ENCODE measurements around the gene OR56A4.

Gene OR56A4

DNA sequence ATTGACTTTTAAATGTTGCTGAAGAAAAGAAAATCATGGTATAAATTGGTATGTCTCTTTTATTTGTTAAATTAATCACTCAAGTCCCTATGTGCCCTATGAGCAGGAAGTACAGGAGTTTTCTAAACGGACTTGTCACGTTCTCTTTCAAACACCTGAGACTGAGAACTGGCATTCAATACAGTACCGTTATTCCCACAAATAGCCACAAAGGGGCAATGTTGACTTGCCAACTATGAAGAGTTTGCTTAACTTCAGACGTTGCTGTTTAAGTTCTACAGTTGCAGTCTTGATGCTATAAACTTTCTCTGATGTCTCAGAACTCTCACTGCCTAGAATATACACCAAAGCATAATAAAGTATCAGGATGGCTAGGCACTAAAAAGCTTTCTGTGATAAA is 16.2 kb upstream of the OR56A4 start:
- TF ChIP-seq L3MBTL2 (conservative IDR thresholded peaks at IDR 0.05), result no peak
- no peak for TF ChIP-seq NFRKB (IDR thresholded peaks at IDR 0.05)
- no peak for TF ChIP-seq FOXA1 (IDR thresholded peaks at IDR 0.05)
- TF ChIP-seq, protein P1, sequence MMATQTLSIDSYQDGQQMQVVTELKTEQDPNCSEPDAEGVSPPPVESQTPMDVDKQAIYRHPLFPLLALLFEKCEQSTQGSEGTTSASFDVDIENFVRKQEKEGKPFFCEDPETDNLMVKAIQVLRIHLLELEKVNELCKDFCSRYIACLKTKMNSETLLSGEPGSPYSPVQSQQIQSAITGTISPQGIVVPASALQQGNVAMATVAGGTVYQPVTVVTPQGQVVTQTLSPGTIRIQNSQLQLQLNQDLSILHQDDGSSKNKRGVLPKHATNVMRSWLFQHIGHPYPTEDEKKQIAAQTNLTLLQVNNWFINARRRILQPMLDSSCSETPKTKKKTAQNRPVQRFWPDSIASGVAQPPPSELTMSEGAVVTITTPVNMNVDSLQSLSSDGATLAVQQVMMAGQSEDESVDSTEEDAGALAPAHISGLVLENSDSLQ (IDR thresholded peaks at IDR 0.05), result no peak
- TF ChIP-seq LEF1 (IDR thresholded peaks at IDR 0.05; ENCODE audit: borderline replicate concordance), result no peak
- TF ChIP-seq BHLHE40 (IDR thresholded peaks at IDR 0.05; ENCODE audit: borderline replicate concordance), result no peak
- TF ChIP-seq ZNF384 (IDR thresholded peaks at IDR 0.05), result no peak
- no peak for TF ChIP-seq ARNT (IDR thresholded peaks at IDR 0.05)
- TF ChIP-seq FOXK2 (IDR thresholded peaks at IDR 0.05), result no peak
- no peak for TF ChIP-seq HDGF (IDR thresholded peaks at IDR 0.05; ENCODE audit: borderline replicate concordance)
- DNase-seq (ENCODE audit: extremely low spot score), result peak; percentile 23
- ChIA-PET POLR2A (no interaction called here), CTCF (interaction anchor here (0.6 to 2.2 kb wide), 4 partner anchors 169 to 351 kb away, joined by 3 to 15 read pairs (median 4); no protein-coding TSS in a partner anchor)

GRCh38 chr11:6013042-6013441 is 6.3 kb upstream of the OR56A4 start:
- CTCF ChIA-PET, result no interaction called here

DNA sequence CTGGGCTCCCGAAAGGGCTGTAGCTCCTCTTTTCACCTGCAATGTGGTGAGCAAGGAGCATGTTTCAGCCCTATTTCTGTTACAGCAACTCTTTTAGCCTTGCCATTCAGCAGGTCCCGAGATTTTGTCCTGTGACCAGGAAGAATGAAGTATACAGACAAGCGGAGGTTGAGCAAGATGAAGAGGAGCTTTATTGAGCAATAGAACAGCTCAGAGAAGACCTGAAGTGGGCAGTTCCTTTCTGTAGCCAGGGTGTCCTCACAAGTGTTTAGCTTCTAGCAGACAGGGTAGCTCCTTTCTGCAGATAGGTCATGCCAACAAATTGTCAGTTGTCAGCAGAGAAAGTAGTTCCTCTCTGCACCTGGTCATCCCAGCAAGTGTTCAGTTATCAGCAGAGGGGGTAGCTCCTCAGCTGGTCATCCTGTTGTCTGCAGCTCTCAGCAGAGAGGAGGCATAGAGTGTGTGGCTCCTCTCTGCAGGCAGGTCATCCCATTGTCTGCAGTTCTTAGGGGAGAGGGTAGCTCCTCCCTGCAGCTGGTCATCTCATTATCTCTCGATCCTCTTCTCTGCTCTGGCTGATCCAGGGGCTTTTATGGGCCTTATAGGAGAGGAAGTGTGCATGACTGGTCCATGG is 5.4 kb upstream of the OR56A4 start:
- CTCF ChIA-PET, result interaction anchor here (1.2 kb wide), 1 partner anchor 351 kb away, joined by 3 read pairs; no protein-coding TSS in a partner anchor
- POLR2A ChIA-PET, result no interaction called here
- no peak for DNase-seq (ENCODE audit: extremely low spot score)
- TF ChIP-seq SUZ12 (IDR thresholded peaks at IDR 0.05), result no peak
- no peak for TF ChIP-seq CTBP1 (IDR thresholded peaks at IDR 0.05; ENCODE audit: borderline replicate concordance)
- TF ChIP-seq FOXM1 (IDR thresholded peaks at IDR 0.05; ENCODE audit: borderline replicate concordance), result no peak
- no peak for TF ChIP-seq ELF4 (IDR thresholded peaks at IDR 0.05)
- no peak for TF ChIP-seq TARDBP (IDR thresholded peaks at IDR 0.05)
- TF ChIP-seq BHLHE40 (IDR thresholded peaks at IDR 0.05; ENCODE audit: borderline replicate concordance), result no peak
- no peak for TF ChIP-seq NFRKB (IDR thresholded peaks at IDR 0.05)
- TF ChIP-seq ZNF384 (IDR thresholded peaks at IDR 0.05), result no peak
- TF ChIP-seq FOXK2 (IDR thresholded peaks at IDR 0.05), result no peak
- no peak for TF ChIP-seq LEF1 (IDR thresholded peaks at IDR 0.05; ENCODE audit: borderline replicate concordance)

More at GRCh38 chr11:6013042-6013441, 6.3 kb upstream of the OR56A4 start:
- TF ChIP-seq SP1 (IDR thresholded peaks at IDR 0.05) (no peak), HDGF (IDR thresholded peaks at IDR 0.05; ENCODE audit: borderline replicate concordance) (no peak), BHLHE40 (IDR thresholded peaks at IDR 0.05; ENCODE audit: borderline replicate concordance) (no peak), L3MBTL2 (conservative IDR thresholded peaks at IDR 0.05) (no peak), SUZ12 (IDR thresholded peaks at IDR 0.05) (no peak), ZNF384 (IDR thresholded peaks at IDR 0.05) (no peak)
- POLR2A ChIA-PET, result no interaction called here
- DNase-seq (ENCODE audit: extremely low spot score), result no peak

DNA sequence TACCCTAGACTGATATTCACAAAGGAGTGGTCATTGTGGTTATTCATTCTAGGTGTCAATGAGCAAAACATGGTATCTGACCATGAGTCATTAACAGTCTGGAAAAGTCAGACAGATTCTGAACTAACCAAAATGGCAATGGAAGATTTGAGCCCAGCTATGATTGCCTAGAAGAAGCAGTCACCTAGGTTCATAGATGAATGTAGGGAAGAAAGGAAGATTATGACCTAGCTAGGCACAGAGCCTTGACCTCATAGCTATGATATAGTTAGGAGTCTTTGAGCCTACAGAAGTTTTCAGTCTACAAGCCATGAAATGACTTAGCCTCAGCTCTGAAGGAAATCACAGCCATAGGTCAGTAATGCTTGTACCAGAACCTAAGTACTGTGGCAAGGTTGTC is 351 bp downstream of the OR56A4 start:
- CTCF ChIA-PET, result interaction anchor here (0.7 kb wide), 1 partner anchor 14 kb away, joined by 5 read pairs; no protein-coding TSS in a partner anchor
- TF ChIP-seq LEF1 (IDR thresholded peaks at IDR 0.05; ENCODE audit: borderline replicate concordance) (no peak), BHLHE40 (IDR thresholded peaks at IDR 0.05; ENCODE audit: borderline replicate concordance) (no peak), HDGF (IDR thresholded peaks at IDR 0.05; ENCODE audit: borderline replicate concordance) (no peak), NFRKB (IDR thresholded peaks at IDR 0.05) (no peak), SP1 (IDR thresholded peaks at IDR 0.05) (no peak), ELF4 (IDR thresholded peaks at IDR 0.05) (no peak), CTBP1 (IDR thresholded peaks at IDR 0.05; ENCODE audit: borderline replicate concordance) (no peak)
- no peak for DNase-seq (ENCODE audit: extremely low spot score)
- POLR2A ChIA-PET, result no interaction called here

DNA sequence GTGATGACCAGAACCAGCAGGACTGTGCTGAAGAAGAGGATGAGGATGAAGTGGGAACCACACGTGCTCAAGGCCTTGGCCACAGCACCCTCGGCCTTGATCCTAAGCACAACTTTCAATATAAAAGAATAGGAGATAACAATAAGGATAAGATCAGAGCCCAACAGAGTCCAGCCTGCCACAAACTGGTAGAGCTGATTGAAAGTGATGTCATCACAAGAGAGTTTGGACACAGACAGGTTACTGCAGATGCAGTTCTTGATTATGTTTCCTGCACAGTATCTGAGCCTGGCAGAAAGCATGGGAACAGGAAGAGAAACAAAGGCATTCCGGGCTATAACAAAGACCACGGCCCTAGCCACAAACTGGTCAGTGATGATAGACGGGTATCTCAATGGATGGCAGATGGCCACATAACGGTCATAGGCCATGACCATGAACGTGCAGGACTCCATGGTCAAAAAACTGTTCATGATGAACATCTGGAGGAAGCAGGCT is 4.5 kb downstream of the OR56A4 start:
- TF ChIP-seq CTBP1 (IDR thresholded peaks at IDR 0.05; ENCODE audit: borderline replicate concordance), result no peak
- no peak for TF ChIP-seq HDGF (IDR thresholded peaks at IDR 0.05; ENCODE audit: borderline replicate concordance)
- no peak for TF ChIP-seq TARDBP (IDR thresholded peaks at IDR 0.05)
- no peak for TF ChIP-seq ELF4 (IDR thresholded peaks at IDR 0.05)
- no peak for TF ChIP-seq SUZ12 (IDR thresholded peaks at IDR 0.05)
- no peak for TF ChIP-seq ARNT (IDR thresholded peaks at IDR 0.05)
- TF ChIP-seq, protein P1 (IDR thresholded peaks at IDR 0.05), result no peak
- TF ChIP-seq L3MBTL2 (conservative IDR thresholded peaks at IDR 0.05), result no peak
- no peak for TF ChIP-seq FOXK2 (IDR thresholded peaks at IDR 0.05)
- no peak for TF ChIP-seq FOXA1 (IDR thresholded peaks at IDR 0.05)
- TF ChIP-seq LEF1 (IDR thresholded peaks at IDR 0.05; ENCODE audit: borderline replicate concordance), result no peak
- TF ChIP-seq NFRKB (IDR thresholded peaks at IDR 0.05), result no peak
- no peak for TF ChIP-seq FOXM1 (IDR thresholded peaks at IDR 0.05; ENCODE audit: borderline replicate concordance)
- DNase-seq (ENCODE audit: extremely low spot score), result no peak
- POLR2A ChIA-PET, result no interaction called here
- CTCF ChIA-PET, result no interaction called here

DNA sequence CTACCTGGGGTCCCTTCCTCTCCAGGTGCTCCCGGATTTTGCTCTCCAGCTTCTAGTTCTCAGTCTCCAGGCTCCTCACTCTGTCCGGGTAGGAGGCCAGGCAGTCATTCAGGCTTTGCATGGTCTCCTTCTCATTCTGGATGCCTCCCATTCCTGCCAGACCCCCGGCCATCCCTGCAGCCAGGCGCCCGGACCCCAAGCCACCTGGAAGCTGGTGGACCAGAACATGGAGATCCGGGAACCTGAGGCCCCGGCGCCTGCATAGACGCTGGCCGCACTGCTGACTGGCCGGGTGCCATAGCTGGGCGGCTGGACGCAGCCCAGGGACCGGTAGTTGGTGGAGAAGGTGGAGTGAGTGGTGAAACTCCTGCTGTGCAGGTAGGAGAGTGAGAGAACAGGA is 12.0 kb downstream of the OR56A4 start:
- TF ChIP-seq SUZ12 (IDR thresholded peaks at IDR 0.05) (no peak), L3MBTL2 (conservative IDR thresholded peaks at IDR 0.05) (no peak), ARNT (IDR thresholded peaks at IDR 0.05) (no peak), NFRKB (IDR thresholded peaks at IDR 0.05) (no peak), ELF4 (IDR thresholded peaks at IDR 0.05) (no peak), ZNF384 (IDR thresholded peaks at IDR 0.05) (no peak), SP1 (IDR thresholded peaks at IDR 0.05) (no peak), CTBP1 (IDR thresholded peaks at IDR 0.05; ENCODE audit: borderline replicate concordance) (no peak), FOXM1 (IDR thresholded peaks at IDR 0.05; ENCODE audit: borderline replicate concordance) (no peak), TARDBP (IDR thresholded peaks at IDR 0.05) (no peak), BHLHE40 (IDR thresholded peaks at IDR 0.05; ENCODE audit: borderline replicate concordance) (no peak), FOXA1 (IDR thresholded peaks at IDR 0.05) (no peak), LEF1 (IDR thresholded peaks at IDR 0.05; ENCODE audit: borderline replicate concordance) (no peak), HDGF (IDR thresholded peaks at IDR 0.05; ENCODE audit: borderline replicate concordance) (no peak), FOXK2 (IDR thresholded peaks at IDR 0.05) (no peak)
- TF ChIP-seq, protein P1 (IDR thresholded peaks at IDR 0.05), result no peak
- ChIA-PET POLR2A (no interaction called here), CTCF (interaction anchor here (1.0 kb wide), 1 partner anchor 368 kb away, joined by 4 read pairs; no protein-coding TSS in a partner anchor)
- no peak for DNase-seq (ENCODE audit: extremely low spot score)
